Ammon's horn (tissue), 1 donor: ENCODE measurements around the gene PGF.

Source experiments
- DNase-seq: peaks from one replicate; pipeline ENCODE4 v3.0.0-alpha.2; 2016; ENCODE audit warnings: low spot score

PGF gene

DNA sequence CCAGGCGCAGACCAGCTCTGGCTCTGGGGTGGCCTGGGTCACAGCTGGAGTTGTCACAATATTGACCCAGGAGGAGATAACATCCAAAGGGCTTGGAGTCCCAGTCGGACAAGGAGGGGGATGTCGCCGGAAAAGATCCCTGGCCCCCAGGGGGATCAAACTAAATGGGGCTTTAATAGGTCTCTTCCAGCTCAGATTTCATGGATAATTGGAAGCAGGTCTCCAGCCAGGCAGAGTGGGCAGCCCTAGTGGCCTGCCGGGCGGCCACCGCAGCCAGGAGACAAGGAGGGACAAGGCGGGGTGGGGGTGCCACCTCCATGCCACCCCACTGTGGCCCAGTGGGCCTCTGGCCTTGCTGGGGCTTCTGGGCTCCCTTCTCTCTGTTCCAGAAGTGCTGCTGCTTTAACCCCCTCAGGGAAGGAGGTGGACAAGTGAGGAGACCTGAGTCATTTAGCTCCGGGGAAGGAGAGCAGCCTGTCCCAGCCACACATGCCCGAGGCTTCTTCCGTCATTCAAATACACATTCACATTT lies 23.1 kb upstream of the PGF start:
- no peak for DNase-seq

DNA sequence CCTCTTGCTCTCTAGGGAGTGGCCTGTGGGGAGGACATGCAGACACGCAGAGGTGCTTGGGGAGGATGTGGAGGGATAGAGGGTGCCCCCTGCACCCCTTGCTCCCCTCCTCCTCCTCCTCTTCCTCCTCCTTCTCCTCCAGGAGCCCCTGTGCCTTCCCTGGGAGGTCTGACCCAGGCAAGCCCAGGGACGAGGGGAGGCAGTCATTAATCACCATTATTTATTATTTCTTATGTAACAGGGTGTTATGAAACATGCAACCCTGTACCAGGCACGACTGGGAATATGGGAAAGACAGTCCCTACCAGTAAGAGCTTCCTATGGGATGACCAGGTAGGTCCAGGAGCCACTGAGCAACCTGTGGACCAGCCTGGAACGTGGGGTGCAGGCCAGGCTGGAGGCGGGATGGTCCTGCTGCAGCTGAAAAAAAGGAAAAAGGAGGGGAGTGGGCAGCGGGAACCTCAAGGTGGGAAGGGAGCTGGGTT lies 22.5 kb upstream of the PGF start:
- DNase-seq, result no peak

DNA sequence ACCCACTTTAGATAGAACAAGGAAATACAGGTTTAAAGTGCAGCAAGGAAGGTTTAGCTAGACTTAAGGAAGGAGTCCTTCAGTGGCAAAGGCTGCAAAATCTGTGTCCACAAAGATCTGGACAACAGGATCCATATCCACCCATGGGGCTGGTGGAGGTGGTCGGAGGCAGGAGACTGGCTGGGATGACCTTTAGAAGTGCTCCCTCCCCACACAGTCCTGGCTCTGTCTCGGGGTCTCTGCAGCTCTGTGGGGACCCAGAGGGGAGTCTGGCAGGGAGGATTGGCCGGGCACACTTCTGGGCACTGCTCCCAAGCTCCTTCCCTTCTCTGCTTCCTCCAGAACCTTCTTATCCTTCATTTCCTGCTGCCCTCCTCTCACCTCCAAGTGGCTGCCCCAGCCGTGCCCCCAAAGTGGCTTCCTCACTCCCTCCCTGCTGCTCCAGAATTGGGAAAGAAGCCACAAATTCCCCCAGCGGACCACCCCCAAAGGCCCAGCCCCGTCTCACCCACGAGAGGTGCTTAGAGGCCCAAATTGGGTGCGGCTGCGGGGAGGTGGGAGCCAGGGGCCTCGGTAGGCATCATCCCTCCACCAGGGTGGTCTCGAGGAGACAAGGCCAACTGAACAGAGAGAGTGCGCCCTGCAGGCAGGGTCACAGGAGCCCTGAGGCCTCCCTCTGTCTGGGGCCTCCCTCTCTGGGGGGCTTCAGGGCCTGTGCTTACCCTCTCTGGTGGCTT lies 21.9 kb upstream of the PGF start:
- DNase-seq, result no peak

DNA sequence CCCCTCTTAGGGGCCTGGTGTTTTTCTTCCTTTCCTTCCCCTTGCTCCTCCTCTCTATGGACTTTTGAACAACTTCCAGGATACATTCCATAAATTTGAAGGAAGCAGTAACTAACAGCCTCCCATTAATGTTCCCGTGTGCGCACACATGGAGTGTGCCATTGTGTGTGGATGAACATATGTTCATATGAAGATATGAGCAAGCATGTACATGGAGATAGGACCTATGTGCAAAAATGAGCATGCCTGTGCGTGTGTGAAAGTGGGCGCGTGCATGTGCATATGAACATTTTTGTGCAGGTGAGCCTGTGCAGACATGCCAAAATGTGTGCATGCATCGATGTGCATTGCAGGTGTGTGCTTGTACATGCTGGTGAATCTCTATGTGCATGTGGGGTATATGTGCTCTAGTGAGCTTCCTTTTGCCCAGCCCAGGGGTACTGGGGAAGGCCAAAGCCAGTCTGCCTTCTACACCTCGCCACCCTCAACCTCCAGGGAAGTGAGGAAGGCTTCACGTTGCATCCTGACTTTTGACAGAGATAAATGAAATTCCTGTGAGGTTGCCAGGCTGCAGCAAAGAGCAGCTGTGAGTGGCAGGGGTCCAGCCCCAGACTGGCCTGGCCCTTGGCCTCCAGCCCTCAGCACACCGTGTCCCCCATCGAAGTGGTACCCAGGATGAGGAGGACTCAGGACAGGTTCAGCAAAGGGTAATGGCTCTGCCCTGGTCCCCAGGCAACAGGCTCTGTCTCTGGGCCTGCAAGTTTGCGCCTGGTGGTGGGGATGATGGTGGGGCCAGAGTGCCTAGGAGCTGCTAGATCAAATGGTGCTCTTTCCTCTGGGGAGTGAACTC lies 21.1 kb upstream of the PGF start:
- no peak for DNase-seq

DNA sequence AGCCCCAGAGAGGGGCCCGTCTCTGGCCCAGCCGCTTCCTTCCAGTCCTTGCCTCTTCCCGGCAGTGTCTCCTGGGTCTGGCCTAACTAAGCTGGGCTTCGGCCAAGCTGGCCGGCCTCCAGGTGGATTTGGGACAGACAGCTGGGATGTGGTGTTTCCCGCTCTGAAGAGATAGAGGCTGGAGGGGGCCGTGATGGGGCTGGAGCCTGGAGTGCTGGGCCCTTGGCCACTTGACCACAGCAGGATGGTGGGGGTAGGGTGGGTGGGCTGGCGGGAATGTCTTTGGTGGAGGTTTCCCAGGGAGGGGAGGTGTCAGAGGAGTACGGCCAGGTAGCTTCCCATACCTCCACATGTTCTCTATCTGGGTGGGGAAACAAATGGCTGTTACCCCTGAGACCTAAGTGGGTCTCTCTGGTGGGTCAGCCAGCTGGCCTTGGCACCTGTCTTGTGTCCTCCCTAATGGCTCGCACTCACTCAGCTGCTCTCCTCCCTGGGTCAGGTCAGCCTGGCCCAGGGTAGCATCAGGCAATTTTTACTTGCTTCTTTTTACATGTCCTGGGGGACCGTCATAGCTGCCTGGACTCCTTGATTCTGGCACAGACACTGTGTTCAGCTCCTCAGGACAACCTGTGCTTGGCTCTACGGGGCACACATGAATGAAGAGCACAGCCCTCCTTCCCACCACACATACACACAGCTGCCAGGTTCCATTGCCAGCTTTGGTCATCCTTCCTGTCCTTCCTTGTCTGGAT lies 19.8 kb upstream of the PGF start:
- DNase-seq, result no peak

DNA sequence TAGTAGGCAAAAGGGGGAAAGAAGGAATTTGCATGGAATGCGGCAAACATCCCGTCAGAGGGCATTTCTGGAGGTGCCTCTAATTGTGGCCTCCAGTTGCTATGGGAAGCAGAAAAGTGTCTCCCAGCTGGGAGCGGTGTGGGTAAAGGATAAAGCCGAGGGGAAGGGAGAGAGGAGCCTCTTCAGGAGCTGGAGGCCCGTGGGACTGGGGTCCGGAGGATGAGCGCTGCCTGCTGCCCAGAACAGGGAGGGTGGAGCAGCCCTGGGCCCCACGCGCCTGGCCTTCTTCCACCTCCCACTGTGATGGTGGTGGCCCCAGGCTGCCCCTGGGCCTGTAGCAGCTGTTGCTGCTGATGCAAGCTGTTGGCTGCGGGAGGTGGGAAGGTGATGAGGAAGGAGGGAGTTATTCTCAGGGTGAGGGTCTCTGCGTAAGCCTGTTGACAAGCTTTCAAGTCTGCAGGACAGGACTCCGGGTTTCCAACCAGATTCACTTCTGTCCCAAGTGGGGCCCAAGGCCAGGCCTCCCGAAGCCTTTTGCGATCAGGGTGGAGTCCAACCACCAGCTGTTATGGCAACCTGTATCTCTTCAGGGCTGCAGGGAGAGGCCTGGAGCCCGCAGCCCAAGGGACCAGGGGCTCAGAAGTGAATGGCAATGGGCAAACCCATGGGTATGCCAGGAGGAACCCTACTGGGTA lies 19.1 kb upstream of the PGF start:
- no peak for DNase-seq

DNA sequence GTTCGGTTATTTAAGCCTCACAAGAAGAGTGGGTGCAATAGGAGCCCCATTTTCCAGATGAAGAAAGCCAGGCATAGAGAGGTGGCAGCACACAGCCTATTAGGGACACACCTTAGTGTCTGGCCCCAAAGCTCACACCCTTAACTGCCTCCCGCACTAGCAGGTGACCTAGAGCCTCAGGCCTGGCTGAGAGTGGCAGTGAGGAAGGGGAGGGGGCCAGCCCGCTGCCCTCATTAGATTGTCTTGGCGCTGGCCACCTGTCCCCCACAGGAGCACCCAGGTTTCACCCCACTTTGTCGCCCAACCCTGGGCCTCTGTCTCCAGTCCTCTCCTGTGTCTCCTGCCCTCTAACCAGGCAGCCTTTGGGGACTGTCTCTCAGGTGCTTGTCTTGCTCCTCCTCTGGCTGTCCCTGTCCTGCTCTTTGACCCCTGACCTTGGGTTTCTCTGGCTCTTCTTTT lies 18.5 kb upstream of the PGF start:
- no peak for DNase-seq

DNA sequence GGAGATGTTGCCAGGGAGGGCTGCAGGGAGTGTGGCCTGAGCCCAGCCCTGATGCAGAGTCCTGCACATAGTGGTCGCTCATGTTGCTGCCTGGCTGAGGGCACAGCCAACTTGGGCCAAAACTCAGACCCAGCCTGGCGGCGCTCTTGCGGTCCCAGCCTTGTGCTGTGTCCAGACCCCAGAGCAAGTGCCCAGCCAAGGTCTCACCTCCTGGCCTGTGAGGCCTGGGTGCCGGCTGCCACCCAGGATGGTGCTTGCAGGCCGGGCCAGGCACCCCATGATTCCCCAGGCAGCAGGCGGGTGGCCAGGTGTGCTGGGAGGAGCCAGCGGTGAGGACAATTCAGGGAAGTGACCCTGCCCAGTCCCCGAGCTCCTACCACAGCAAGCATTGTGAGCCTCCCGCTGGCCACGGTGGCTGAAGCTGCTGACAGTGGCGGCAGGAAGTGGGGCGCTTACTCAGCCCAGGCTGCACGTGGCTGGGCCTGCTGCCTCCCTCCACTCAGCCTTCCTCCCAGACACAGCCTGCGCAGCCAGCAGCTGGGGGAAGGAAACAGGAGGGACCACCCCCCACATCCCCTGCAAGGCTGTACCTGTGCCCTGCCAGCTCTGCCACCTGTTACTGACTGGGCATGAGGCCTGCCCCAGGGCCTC lies 17.7 kb upstream of the PGF start:
- DNase-seq, result no peak

DNA sequence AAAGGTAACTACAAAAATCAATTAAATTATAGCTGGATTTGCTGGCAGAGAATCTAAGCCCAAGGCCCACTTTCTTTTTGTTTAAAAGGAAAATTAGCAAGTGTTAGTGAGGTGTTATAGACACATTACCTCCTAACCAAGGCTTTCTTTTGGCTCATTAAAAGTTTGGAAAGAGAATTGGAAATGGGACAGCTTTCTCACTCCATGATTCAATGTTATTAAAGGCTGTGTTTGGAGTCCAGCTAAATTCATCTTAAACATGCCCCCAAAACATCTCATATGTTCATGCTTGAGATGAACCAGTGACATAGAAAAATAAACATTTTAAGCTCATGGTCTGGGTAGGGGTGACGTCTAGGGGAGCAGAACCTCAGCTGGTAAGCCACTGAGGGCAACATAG lies 13.4 kb upstream of the PGF start:
- DNase-seq, result no peak

DNA sequence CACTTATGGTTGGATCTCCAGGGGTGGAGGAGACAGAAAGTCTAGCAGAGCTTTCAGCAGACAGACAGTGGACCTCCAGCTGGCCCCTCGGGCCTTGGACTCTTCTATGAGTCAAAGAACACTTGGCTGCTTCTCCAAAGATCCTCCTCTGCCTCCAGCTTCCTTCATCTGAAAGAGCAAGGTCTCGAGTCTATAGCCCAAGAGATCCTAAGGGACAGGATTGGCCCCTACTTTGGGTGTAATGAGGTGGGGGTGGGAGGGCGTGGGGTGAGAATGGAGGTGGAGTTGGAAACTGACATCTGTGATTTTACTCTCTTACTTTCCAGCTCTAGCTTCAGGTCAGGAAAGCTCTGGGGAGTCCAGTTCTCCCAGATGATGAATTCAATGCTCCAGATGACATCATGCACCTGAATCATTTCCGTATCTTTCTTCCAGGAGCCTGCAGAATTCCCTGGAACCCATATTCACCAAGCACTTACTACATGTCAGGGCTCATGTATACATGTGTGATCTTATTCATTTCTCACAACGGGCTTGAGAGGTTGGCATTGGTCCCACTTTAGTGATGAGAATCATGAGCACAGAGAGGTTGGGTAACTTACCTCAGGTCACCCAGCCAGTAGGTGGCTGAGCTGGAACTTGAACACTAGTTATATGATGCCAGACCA lies 10.2 kb upstream of the PGF start:
- DNase-seq, result no peak

DNA sequence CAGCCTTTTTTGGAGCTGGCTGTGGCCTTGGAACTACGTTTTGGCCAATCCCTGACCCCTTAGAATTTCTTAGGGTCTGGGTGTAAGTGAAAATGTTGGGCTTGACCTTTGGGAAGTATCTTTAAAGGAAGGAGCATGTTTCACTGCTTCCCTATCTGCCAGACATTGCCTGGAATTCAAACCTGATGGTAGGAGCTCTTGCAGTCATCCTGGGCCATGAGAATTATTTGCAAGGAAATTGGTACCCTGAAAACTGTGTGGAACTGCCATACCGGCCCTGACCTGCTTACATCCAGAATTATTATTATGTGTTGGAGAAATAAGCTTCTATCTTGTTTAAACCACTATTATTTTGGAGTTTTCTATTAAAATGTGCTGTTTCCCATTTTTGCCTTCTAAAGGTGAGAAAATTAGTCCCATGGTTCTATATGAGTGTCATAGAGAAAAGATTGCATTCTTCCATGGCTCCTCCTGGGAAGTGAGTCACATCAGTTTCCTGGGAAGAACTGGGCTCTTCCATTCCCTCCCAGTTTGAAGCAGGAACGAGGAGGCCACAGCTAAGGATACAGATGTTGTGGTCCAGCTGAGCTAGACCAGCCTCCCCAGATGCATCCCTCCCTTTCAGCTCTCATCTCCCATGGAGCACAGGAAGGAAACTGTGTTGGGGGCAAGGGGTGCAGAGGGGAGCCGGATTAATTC lies 9.5 kb upstream of the PGF start:
- DNase-seq, result no peak

DNA sequence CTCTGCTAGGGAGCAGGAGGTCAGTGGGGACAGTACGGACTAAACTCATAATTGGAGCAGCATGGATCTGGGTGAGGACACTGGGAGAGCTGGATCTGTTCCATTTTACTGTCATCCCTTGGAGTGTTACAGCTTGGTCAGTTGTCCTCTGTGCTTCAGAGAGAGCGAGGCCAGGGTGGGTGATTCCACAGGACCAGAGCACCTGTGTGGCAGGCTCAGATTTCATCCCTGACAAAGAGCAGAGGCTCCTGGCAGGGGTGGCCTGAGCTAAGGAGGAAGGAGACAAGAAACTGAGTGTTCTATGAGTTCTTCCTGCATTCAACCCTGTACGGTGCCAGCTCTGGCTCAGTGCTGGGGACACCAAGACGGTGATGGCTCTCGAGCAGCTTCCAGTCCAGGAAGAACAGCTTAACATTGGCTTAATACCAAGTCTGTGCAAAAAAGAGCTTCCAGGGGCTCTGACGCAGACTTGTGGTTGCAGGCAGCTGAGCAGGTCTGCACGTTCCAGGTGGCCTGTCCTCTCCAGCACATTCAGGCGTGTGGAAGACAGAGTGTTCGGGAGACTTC lies 8.4 kb upstream of the PGF start:
- DNase-seq, result no peak

DNA sequence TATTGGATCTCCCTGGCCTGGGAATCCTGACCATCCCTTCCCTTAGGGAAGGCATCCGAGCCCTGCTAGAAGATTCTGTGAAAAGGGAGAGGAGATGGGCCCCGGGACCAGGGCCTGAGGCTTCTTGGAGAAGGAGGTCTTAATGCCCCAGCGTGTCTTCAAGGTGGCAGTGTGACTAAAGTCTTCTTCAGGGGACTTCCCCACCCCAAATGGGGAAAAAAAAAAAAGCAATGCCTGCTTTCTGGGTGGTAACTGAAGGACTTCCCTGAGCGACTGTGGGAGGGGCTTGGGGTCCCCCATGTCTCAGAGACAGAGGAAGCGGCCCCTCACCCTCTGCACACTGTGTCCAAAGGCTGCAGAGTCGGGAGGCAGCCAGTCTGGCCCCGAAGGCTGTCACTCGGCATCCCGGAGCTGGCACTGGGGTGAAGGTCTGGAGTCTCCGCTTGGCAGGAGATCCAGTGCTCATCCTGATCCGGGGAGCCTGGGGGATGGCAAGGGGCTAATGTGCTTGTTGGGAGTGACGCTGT lies 7.8 kb upstream of the PGF start:
- no peak for DNase-seq

DNA sequence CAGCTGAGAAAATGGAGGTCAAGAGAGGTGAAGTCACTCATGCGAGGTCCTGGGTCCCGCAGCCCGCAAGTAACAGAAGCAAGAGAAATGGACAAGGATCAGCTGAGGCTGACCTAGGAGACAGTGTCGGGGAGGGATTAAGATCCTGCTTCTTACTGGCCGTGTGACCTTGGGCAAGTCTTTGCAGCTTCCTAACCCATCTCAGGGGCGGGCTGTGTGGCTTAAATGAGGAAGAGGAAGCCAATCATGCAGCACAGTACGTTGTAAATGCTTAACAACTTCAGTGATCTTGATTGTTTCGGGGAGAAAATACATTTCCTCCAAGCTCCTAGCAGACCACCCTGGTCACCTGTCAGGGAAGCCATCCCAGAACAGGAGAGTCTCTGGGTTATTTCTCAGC lies 7.1 kb upstream of the PGF start:
- DNase-seq, result no peak

DNA sequence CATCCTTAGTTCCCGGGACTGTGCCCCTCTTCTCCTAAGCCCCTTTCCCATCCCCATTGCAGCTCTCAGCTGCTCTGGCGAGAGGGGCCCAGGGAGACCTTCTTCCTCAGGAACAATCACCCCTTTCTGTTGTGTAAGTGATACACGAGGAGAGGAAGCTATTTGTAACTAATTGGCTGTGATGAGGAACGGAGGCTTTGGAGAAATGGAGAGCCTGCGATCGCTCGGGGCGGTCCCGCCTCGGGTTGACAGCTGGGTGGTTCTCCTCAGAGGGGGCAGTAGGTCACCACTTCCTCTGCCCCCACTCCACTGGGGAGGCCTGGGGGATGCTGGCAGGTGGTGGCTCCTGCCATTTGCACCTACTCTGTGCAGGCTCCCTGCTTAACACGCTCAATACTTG lies 6.6 kb upstream of the PGF start:
- DNase-seq, result no peak

DNA sequence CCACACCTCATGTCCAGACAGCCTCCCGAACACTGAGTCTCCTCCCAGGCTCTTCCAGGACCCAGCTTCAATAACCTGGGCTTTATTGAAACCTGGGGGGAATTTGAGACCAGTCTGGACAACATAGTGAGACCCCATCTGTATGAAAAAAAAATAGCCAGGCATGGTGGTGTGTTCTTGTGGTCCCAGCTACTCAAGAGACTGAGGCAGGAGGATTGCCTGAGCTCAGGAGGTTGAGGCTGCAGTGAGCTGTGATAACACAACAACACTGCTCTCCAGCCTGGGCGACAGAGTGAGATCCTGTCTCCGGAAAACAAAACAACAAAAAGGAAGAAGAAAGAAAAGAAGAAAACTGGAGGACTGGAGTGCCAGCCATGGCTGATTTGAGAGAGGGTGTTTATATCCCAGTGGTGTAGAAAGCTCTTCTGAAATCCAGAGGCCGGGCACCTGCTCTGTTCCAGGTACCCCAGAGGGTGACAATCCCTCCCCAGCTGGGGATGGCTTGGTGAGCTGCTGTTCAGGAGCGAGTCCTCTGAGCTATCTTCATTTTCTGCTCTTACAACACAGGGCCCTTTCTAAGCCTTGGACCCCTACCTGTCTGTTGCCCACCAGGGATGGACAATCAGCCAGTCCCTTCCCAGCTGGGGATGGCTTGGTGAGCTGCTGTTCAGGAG lies 6.0 kb upstream of the PGF start:
- no peak for DNase-seq

DNA sequence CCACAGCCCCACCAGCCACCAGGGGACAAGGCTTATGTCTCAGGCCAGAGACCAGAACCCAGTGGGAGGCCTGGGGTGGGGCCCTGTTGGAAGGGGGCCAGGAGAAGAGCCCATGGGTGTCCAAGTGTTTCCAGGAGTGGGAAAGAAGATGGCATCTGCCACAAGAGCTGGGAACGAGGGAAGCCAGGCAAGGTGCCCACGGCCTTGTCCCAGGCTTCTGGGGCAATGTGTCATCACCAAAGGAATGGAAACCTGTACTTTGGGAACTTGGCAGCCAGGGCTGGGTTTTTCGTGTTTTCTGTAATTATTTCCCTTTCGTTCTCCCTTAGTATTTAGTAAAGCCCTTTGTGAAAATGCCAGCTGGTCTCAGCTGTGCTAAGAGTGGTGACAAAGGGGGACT lies 5.3 kb upstream of the PGF start:
- DNase-seq, result no peak

DNA sequence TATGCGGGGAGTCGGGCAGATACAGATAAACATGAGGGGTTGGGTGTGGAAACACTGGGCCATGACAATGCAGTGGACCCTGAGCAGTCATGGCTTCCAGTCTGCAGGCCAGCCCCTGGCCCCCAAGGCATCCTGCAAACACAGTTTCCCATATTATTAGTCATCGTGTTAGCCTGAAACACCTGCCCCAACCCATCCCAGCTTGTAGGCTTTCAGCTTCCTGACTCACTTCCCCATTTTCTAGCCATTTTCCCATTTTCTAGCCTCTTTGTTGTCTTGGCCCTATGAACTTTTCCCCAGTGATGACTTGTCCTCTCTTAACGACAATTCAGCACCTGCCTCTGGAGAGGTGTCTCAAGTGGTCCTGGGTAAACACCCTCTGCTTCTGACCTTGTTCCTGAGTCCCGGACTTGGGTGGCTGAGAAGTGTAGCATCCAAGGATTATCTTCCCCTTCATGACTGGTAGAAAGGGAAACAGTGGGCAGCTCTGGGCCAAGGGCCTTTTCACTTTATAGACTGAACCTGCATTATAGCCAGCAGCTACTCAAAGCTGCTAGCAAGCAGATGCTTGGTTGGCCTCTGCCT lies 4.3 kb upstream of the PGF start:
- no peak for DNase-seq
